HepG2 (cell line): ENCODE measurements around the gene CMTM5. TPM values are rescaled to one million over a fixed set of nuclear protein-coding genes. Genes with fewer than 3 reads are reported as not detected.

Experiments
- ATAD3A ChIP-seq: sonication (generic); formaldehyde crosslinking; IDR thresholded peaks from 2 replicates; pipeline ENCODE4 v1.4.0; 2020; ENCODE audit warnings: missing genetic modification reagents
- CBX1 ChIP-seq: IDR thresholded peaks from one replicate; pipeline ENCODE4 v1.6.1; 2016; ENCODE audit warnings: antibody characterized with exemption, low read depth
- CENPBD1 ChIP-seq: sonication (generic); formaldehyde crosslinking; IDR thresholded peaks from 2 replicates; pipeline ENCODE4 v1.8.0; 2022; ENCODE audit warnings: missing genetic modification reagents, low read depth, mild to moderate bottlenecking, borderline replicate concordance
- CTCF ChIP-seq: sonication (generic); formaldehyde crosslinking; IDR thresholded peaks from 2 replicates; pipeline ENCODE4 v1.5.0; 2020; ENCODE audit warnings: mild to moderate bottlenecking, missing genetic modification reagents, moderate library complexity
- HINFP ChIP-seq: sonication (generic); formaldehyde crosslinking; IDR thresholded peaks from 2 replicates; pipeline ENCODE4 v1.4.0; 2020; ENCODE audit warnings: low read depth, mild to moderate bottlenecking, missing genetic modification reagents
- JARID2 ChIP-seq: sonication (generic); formaldehyde crosslinking; IDR thresholded peaks from 2 replicates; pipeline ENCODE4 v1.8.1; 2023; ENCODE audit warnings: missing genetic modification reagents, inconsistent platforms; ENCODE audit not compliant: insufficient replicate concordance
- MIXL1 ChIP-seq: IDR thresholded peaks from 2 replicates; pipeline ENCODE4 v1.6.1; 2016
- NFIC ChIP-seq: IDR thresholded peaks from 2 replicates; pipeline ENCODE4 v1.6.1; 2012; ENCODE audit warnings: mild to moderate bottlenecking, low read length, inconsistent platforms
- PHF8 ChIP-seq: sonication (generic); formaldehyde crosslinking; IDR thresholded peaks from 2 replicates; pipeline ENCODE4 v1.5.0; 2020; ENCODE audit warnings: missing genetic modification reagents
- POLR2AphosphoS5 ChIP-seq: IDR thresholded peaks from 2 replicates; pipeline ENCODE4 v1.6.1; 2012; ENCODE audit warnings: low read depth, low read length
- RBM22 ChIP-seq: fragments of 200-400 bp; formaldehyde crosslinking; optimal IDR thresholded peaks from 2 replicates; pipeline ENCODE3; 2017; ENCODE audit warnings: mild to moderate bottlenecking, low read length, moderate library complexity
- SMAD1 ChIP-seq: sonication (generic); formaldehyde crosslinking; IDR thresholded peaks from 2 replicates; pipeline ENCODE4 v1.4.0; 2020; ENCODE audit warnings: missing genetic modification reagents, low read depth, mild to moderate bottlenecking, borderline replicate concordance
- TFE3 ChIP-seq: IDR thresholded peaks from 2 replicates; pipeline ENCODE4 v1.6.1; 2016
- WIZ ChIP-seq: sonication (generic); formaldehyde crosslinking; IDR thresholded peaks from 2 replicates; pipeline ENCODE4 v1.5.1; 2020; ENCODE audit warnings: mild to moderate bottlenecking, missing genetic modification reagents
- ZNF20 ChIP-seq: sonication (generic); formaldehyde crosslinking; IDR thresholded peaks from 2 replicates; pipeline ENCODE4 v1.4.0; 2020; ENCODE audit warnings: mild to moderate bottlenecking, moderate library complexity, missing genetic modification reagents
- ZNF772 ChIP-seq: sonication (generic); formaldehyde crosslinking; IDR thresholded peaks from 2 replicates; pipeline ENCODE4 v1.5.0; 2020; ENCODE audit warnings: mild to moderate bottlenecking, missing genetic modification reagents
- ZNF816 ChIP-seq: sonication (generic); formaldehyde crosslinking; IDR thresholded peaks from 2 replicates; pipeline ENCODE4 v1.8.0; 2022; ENCODE audit warnings: missing genetic modification reagents, mild to moderate bottlenecking, borderline replicate concordance
- polyA plus RNA-seq, 8 experiments: library from polyadenylated mRNA; depleted of rRNA in 3 of 8; stranded (reverse) in 7 of 8; unstranded in 1 of 8; fragments of >200 nt; fragmentation: Illumina TruSeq in 4 of 8; extraction: Trizol in 4 of 8; gene quantifications; 2 replicates each; pipeline versions ENCODE4 v1.2.1 to v1.2.3, GENCODE V29; 2011 to 2016; ENCODE audit warnings: low read depth in 4 of 8, missing spikeins in 1 of 8, mixed read lengths in 1 of 8; ENCODE audit not compliant: insufficient read depth in 1 of 8
- total RNA-seq, 5 experiments: library from RNA; depleted of rRNA; stranded (reverse); fragments of >200 nt; fragmentation: Illumina TruSeq; extraction: Trizol; gene quantifications; 2 replicates each; pipeline ENCODE4 v1.2.3, GENCODE V29; 2016; ENCODE audit warnings: low read depth in 1 of 5
- TF ChIP-seq, protein P1 (sequence below): sonication (generic); formaldehyde crosslinking; IDR thresholded peaks from 2 replicates; pipeline ENCODE4 v1.8.0; 2022; ENCODE audit warnings: mild to moderate bottlenecking, missing genetic modification reagents; ENCODE audit not compliant: insufficient replicate concordance
- TF ChIP-seq, protein P2 (sequence below): sonication (generic); formaldehyde crosslinking; IDR thresholded peaks from 2 replicates; pipeline ENCODE4 v1.4.0; 2020; ENCODE audit warnings: mild to moderate bottlenecking, missing genetic modification reagents

Gene CMTM5
- total and polyA plus RNA-seq, 2 of the 13 experiments (the other 11 are each of a cell fraction or from before 2014, with no cell fraction given) = not detected

DNA sequence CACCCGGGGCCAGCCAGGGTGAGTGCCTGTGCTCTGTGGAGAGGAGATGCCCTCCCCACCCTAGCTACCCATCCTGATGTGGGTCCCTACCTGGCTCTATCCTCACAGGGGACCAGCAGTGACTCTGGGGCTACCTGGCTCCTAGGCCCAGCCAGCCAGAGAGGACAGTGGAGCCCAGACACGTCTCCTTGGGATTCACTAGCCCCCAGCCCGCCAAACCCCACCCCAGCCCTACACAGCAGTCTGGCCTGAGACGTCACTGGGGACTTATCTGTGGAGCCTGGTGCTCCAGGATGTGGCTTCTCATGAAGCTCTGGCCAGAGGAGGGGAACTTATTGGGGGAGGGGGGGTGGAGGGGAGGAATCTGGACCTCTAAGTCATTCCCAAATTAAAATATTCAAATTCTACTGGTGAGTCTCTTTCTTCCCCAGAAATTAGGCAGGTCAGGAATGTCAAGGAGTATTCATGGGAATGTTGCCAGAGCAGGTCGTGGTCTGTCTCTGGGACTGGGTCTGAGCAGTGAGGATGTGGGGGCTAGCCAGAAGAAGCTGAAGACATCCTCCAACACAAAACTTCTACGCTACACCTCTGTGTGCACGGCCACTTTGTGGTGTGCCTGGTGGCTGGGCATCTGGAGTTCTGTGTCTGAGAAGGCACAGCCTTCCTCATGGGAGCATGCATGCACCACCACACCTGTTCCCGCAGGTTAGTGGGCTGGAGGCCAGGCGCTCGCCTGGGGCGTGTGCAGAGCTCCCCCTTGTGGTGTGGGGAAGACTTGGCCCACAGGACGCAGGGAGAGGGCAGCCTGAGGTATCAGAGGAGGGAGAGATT, 2.7 kb downstream of the CMTM5 start (continued):
- TF ChIP-seq HINFP (CRISPR knock-in tag) = peak; percentile 79; the same call in 1 of the 2 replicates
- TF ChIP-seq CENPBD1 (CRISPR knock-in tag) = no peak; the same call in 1 of the 2 replicates
- peak; percentile 100 for TF ChIP-seq CTCF (CRISPR knock-in tag)
- no peak for TF ChIP-seq ZNF816 (CRISPR knock-in tag)
- no peak for TF ChIP-seq POLR2AphosphoS5
- no peak for TF ChIP-seq WIZ
- peak; percentile 33; the same call in 1 of the 2 replicates for TF ChIP-seq PHF8 (CRISPR knock-in tag)
- peak; percentile 97 for TF ChIP-seq JARID2 (CRISPR knock-in tag)
- TF ChIP-seq, protein P1, sequence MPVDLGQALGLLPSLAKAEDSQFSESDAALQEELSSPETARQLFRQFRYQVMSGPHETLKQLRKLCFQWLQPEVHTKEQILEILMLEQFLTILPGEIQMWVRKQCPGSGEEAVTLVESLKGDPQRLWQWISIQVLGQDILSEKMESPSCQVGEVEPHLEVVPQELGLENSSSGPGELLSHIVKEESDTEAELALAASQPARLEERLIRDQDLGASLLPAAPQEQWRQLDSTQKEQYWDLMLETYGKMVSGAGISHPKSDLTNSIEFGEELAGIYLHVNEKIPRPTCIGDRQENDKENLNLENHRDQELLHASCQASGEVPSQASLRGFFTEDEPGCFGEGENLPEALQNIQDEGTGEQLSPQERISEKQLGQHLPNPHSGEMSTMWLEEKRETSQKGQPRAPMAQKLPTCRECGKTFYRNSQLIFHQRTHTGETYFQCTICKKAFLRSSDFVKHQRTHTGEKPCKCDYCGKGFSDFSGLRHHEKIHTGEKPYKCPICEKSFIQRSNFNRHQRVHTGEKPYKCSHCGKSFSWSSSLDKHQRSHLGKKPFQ (CRISPR knock-in tag) = no peak
- TF ChIP-seq TFE3 (CRISPR knock-in tag) = 0 out of 2 replicates have a peak, but pooled peaks have one; percentile 16
- 0 out of 2 replicates have a peak, but pooled peaks have one; percentile 21 for TF ChIP-seq ZNF772 (CRISPR knock-in tag)
- peak; percentile 38 for TF ChIP-seq CBX1
- TF ChIP-seq SMAD1 = 0 out of 2 replicates have a peak, but pooled peaks have one; percentile 31
- no peak for TF ChIP-seq ATAD3A (CRISPR knock-in tag)
- peak; percentile 51; the same call in 1 of the 2 replicates for TF ChIP-seq MIXL1 (CRISPR knock-in tag)
- TF ChIP-seq, protein P2, sequence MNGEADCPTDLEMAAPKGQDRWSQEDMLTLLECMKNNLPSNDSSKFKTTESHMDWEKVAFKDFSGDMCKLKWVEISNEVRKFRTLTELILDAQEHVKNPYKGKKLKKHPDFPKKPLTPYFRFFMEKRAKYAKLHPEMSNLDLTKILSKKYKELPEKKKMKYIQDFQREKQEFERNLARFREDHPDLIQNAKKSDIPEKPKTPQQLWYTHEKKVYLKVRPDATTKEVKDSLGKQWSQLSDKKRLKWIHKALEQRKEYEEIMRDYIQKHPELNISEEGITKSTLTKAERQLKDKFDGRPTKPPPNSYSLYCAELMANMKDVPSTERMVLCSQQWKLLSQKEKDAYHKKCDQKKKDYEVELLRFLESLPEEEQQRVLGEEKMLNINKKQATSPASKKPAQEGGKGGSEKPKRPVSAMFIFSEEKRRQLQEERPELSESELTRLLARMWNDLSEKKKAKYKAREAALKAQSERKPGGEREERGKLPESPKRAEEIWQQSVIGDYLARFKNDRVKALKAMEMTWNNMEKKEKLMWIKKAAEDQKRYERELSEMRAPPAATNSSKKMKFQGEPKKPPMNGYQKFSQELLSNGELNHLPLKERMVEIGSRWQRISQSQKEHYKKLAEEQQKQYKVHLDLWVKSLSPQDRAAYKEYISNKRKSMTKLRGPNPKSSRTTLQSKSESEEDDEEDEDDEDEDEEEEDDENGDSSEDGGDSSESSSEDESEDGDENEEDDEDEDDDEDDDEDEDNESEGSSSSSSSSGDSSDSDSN = no peak
- no peak for TF ChIP-seq ZNF20 (CRISPR knock-in tag)
- TF ChIP-seq RBM22 = no peak
- TF ChIP-seq NFIC = no peak
